HepG2 (cell line): ENCODE data around the gene NELFCD. TPM values are rescaled to one million over a fixed set of nuclear protein-coding genes. Genes with fewer than 3 reads are reported as not detected.

Experiments
- ARID3A ChIP-seq: IDR thresholded peaks from 2 replicates; pipeline ENCODE4 v1.6.1; 2012; ENCODE audit warnings: low read depth, low read length, improper control_type of control experiment
- ATF3 ChIP-seq: sonication (generic); formaldehyde crosslinking; IDR thresholded peaks from 2 replicates; pipeline ENCODE4 v1.4.0; 2020; ENCODE audit warnings: missing genetic modification reagents
- CENPBD1 ChIP-seq: sonication (generic); formaldehyde crosslinking; IDR thresholded peaks from 2 replicates; pipeline ENCODE4 v1.8.0; 2022; ENCODE audit warnings: missing genetic modification reagents, low read depth, mild to moderate bottlenecking, borderline replicate concordance
- DMTF1 ChIP-seq: sonication (generic); formaldehyde crosslinking; IDR thresholded peaks from 2 replicates; pipeline ENCODE4 v1.4.0; 2020; ENCODE audit warnings: mild to moderate bottlenecking, missing genetic modification reagents
- EED ChIP-seq: sonication (generic); formaldehyde crosslinking; IDR thresholded peaks from 2 replicates; pipeline ENCODE4 v1.5.0; 2020; ENCODE audit warnings: mild to moderate bottlenecking, missing genetic modification reagents
- ELF1 ChIP-seq: sonication (generic); formaldehyde crosslinking; IDR thresholded peaks from 2 replicates; pipeline ENCODE4 v1.4.0; 2020; ENCODE audit warnings: missing genetic modification reagents
- GABPB1 ChIP-seq: IDR thresholded peaks from 2 replicates; pipeline ENCODE4 v1.6.1; 2016; ENCODE audit warnings: mild to moderate bottlenecking, missing genetic modification reagents, moderate library complexity, missing compliant biosample characterization
- GLI4 ChIP-seq: sonication (generic); formaldehyde crosslinking; IDR thresholded peaks from 2 replicates; pipeline ENCODE4 v1.5.1; 2020; ENCODE audit warnings: missing genetic modification reagents, mild to moderate bottlenecking, moderate library complexity, borderline replicate concordance
- KDM2A ChIP-seq: sonication (generic); formaldehyde crosslinking; IDR thresholded peaks from 2 replicates; pipeline ENCODE4 v1.4.0; 2020; ENCODE audit warnings: low read depth, missing genetic modification reagents, borderline replicate concordance
- KDM4B ChIP-seq: sonication (generic); formaldehyde crosslinking; IDR thresholded peaks from 2 replicates; pipeline ENCODE4 v1.4.0; 2020; ENCODE audit warnings: missing genetic modification reagents
- NFYB ChIP-seq: sonication (generic); formaldehyde crosslinking; IDR thresholded peaks from 2 replicates; pipeline ENCODE4 v1.4.0; 2020; ENCODE audit warnings: missing genetic modification reagents
- POLR2A ChIP-seq, 2 experiments: IDR thresholded peaks; 2 replicates each; pipeline ENCODE4 v1.6.1; 2011; ENCODE audit warnings: low read depth in 2 of 2, low read length in 2 of 2, mild to moderate bottlenecking in 1 of 2, moderate library complexity in 1 of 2; ENCODE audit not compliant: insufficient read depth in 1 of 2
- SIN3A ChIP-seq: IDR thresholded peaks from 2 replicates; pipeline ENCODE4 v1.6.1; 2011; ENCODE audit warnings: low read depth, mild to moderate bottlenecking, control low read depth, low read length, borderline replicate concordance
- TEAD3 ChIP-seq: optimal IDR thresholded peaks from 2 replicates; pipeline ENCODE3; 2016; ENCODE audit warnings: borderline replicate concordance
- TEF ChIP-seq: sonication (generic); formaldehyde crosslinking; IDR thresholded peaks from 2 replicates; pipeline ENCODE4 v1.5.0; 2020; ENCODE audit warnings: missing genetic modification reagents
- ZNF234 ChIP-seq: sonication (generic); formaldehyde crosslinking; conservative IDR thresholded peaks from 2 replicates; pipeline ENCODE4 v1.5.1; 2020; ENCODE audit warnings: mild to moderate bottlenecking, missing genetic modification reagents
- ZNF251 ChIP-seq: sonication (generic); formaldehyde crosslinking; IDR thresholded peaks from 2 replicates; pipeline ENCODE4 v1.9.0; 2021; ENCODE audit warnings: mild to moderate bottlenecking, missing genetic modification reagents
- ZNF414 ChIP-seq: sonication (generic); formaldehyde crosslinking; IDR thresholded peaks from 2 replicates; pipeline ENCODE4 v1.5.0; 2020; ENCODE audit warnings: missing genetic modification reagents
- ZNF546 ChIP-seq: sonication (generic); formaldehyde crosslinking; conservative IDR thresholded peaks from 2 replicates; pipeline ENCODE4 v1.8.1; 2023; ENCODE audit warnings: mild to moderate bottlenecking, missing genetic modification reagents
- ZNF580 ChIP-seq: IDR thresholded peaks from 2 replicates; pipeline ENCODE4 v1.6.1; 2016; ENCODE audit warnings: low read depth, borderline replicate concordance
- ZNF605 ChIP-seq: sonication (generic); formaldehyde crosslinking; IDR thresholded peaks from 2 replicates; pipeline ENCODE4 v1.8.0; 2022; ENCODE audit warnings: mild to moderate bottlenecking, missing genetic modification reagents
- ZNF703 ChIP-seq: sonication (generic); formaldehyde crosslinking; IDR thresholded peaks from 2 replicates; pipeline ENCODE4 v1.5.1; 2020; ENCODE audit warnings: missing genetic modification reagents, mild to moderate bottlenecking, moderate library complexity, borderline replicate concordance
- polyA plus RNA-seq, 8 experiments: library from polyadenylated mRNA; depleted of rRNA in 3 of 8; stranded (reverse) in 7 of 8; unstranded in 1 of 8; fragments of >200 nt; fragmentation: Illumina TruSeq in 4 of 8; extraction: Trizol in 4 of 8; gene quantifications; 2 replicates each; pipeline versions ENCODE4 v1.2.1 to v1.2.3, GENCODE V29; 2011 to 2016; ENCODE audit warnings: low read depth in 4 of 8, missing spikeins in 1 of 8, mixed read lengths in 1 of 8; ENCODE audit not compliant: insufficient read depth in 1 of 8
- total RNA-seq, 5 experiments: library from RNA; depleted of rRNA; stranded (reverse); fragments of >200 nt; fragmentation: Illumina TruSeq; extraction: Trizol; gene quantifications; 2 replicates each; pipeline ENCODE4 v1.2.3, GENCODE V29; 2016; ENCODE audit warnings: low read depth in 1 of 5

NELFCD gene
- total and polyA plus RNA-seq, 2 of the 13 experiments (the other 11 are each of a cell fraction or from before 2014, with no cell fraction given): 159 to 203 TPM

GRCh38 chr20:58995461-58996225 is 14.6 kb downstream of the NELFCD start (continued):
- TF ChIP-seq ATF3: peak; percentile 56; the same call in 1 of the 2 replicates
- no peak; the same call in 1 of the 2 replicates for TF ChIP-seq GLI4 (CRISPR knock-in tag)
- TF ChIP-seq ZNF703 (CRISPR knock-in tag): no peak
- no peak for TF ChIP-seq ZNF414 (CRISPR knock-in tag)
- TF ChIP-seq CENPBD1: no peak
- TF ChIP-seq ZNF251 (CRISPR knock-in tag): no peak
- TF ChIP-seq ZNF546 (CRISPR knock-in tag): no peak
- TF ChIP-seq ZNF580 (CRISPR knock-in tag): 0 out of 2 replicates have a peak, but pooled peaks have one; percentile 12
- no peak; a peak in 1 of 4 replicates for TF ChIP-seq POLR2A (IDR thresholded peaks at IDR 0.05; ENCODE audit: insufficient read depth in 1 of 2, low read depth in 2 of 2, low read length in 2 of 2)
- TF ChIP-seq ARID3A: no peak
- peak; percentile 56; the same call in 1 of the 2 replicates for TF ChIP-seq ZNF605
- TF ChIP-seq EED (CRISPR knock-in tag): no peak
- no peak for TF ChIP-seq ELF1
- no peak for TF ChIP-seq KDM2A (CRISPR knock-in tag)
- TF ChIP-seq NFYB: no peak
- peak; percentile 40; the same call in 1 of the 2 replicates for TF ChIP-seq SIN3A
- no peak for TF ChIP-seq TEAD3 (CRISPR knock-in tag)
- TF ChIP-seq ZNF234: no peak
- peak; percentile 17; the same call in 1 of the 2 replicates for TF ChIP-seq GABPB1 (CRISPR knock-in tag)
- TF ChIP-seq TEF (CRISPR knock-in tag): no peak
- TF ChIP-seq KDM4B (CRISPR knock-in tag): no peak
- TF ChIP-seq DMTF1: no peak
